BJ (cell line): ENCODE data around the gene TSC22D4. TPM values are rescaled to one million over a fixed set of nuclear protein-coding genes. Genes with fewer than 3 reads are reported as not detected.

Experiments
- CTCF ChIA-PET: fragments of 350-600 bp; formaldehyde crosslinking; extraction: SDS; loops from one replicate; lab custom pipeline; 2021; ENCODE audit warnings: antibody characterized with exemption, inconsistent platforms; lab: Yijun Ruan, JAX
- POLR2A ChIA-PET: fragments of 300-600 bp; sonication (Branson Sonifier 250); formaldehyde crosslinking; extraction: SDS; loops from one replicate; lab custom pipeline; 2021; ENCODE audit warnings: antibody characterized with exemption; lab: Charles Lee
- DNase-seq: peaks from one replicate; pipeline ENCODE4 v3.0.0-alpha.2; 2011; ENCODE audit warnings: low read depth
- H3K27me3 ChIP-seq: 2 replicates; pipeline ENCODE4 v1.6.0; 2011; ENCODE audit warnings: low read length; ENCODE audit not compliant: control insufficient read depth, insufficient read depth
- H3K36me3 ChIP-seq: 2 replicates; pipeline ENCODE4 v1.5.1; 2011; ENCODE audit warnings: low read length; ENCODE audit not compliant: control insufficient read depth, insufficient read depth
- H3K4me3 ChIP-seq: 2 replicates; pipeline ENCODE4 v1.5.1; 2011; ENCODE audit warnings: low read depth, mild to moderate bottlenecking, control low read depth, low read length
- polyA plus RNA-seq: library from polyadenylated mRNA; depleted of rRNA; stranded (reverse); fragments of >200 nt; gene quantifications from 2 replicates; pipeline ENCODE4 v1.2.3, GENCODE V29; 2011
- TF ChIP-seq, protein P1 (sequence below): IDR thresholded peaks from 2 replicates; pipeline ENCODE4 v1.5.1; 2011; ENCODE audit warnings: low read depth, mild to moderate bottlenecking, control low read depth, inconsistent platforms, low read length, moderate library complexity; ENCODE audit not compliant: insufficient read depth

TSC22D4 gene
- polyA plus RNA-seq, 1 experiment, result 20.7 TPM

GRCh38 chr7:100432621-100433275, 46.3 kb downstream of the TSC22D4 start:
- CTCF ChIA-PET, result no interaction called here

GRCh38 chr7:100432053-100432452, 47.0 kb downstream of the TSC22D4 start:
- no peak for DNase-seq
- POLR2A ChIA-PET, result no interaction called here
- H3K27me3 ChIP-seq, result no peaks in the 10 kb centered on the region
- TF ChIP-seq, protein P1, sequence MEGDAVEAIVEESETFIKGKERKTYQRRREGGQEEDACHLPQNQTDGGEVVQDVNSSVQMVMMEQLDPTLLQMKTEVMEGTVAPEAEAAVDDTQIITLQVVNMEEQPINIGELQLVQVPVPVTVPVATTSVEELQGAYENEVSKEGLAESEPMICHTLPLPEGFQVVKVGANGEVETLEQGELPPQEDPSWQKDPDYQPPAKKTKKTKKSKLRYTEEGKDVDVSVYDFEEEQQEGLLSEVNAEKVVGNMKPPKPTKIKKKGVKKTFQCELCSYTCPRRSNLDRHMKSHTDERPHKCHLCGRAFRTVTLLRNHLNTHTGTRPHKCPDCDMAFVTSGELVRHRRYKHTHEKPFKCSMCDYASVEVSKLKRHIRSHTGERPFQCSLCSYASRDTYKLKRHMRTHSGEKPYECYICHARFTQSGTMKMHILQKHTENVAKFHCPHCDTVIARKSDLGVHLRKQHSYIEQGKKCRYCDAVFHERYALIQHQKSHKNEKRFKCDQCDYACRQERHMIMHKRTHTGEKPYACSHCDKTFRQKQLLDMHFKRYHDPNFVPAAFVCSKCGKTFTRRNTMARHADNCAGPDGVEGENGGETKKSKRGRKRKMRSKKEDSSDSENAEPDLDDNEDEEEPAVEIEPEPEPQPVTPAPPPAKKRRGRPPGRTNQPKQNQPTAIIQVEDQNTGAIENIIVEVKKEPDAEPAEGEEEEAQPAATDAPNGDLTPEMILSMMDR, result no peak
- no peak overlapping the region for H3K4me3 ChIP-seq
- CTCF ChIA-PET, result no interaction called here
- peaks cover 19% of the 10 kb centered on the region for H3K36me3 ChIP-seq

More at GRCh38 chr7:100432621-100433275, 46.3 kb downstream of the TSC22D4 start:
- TF ChIP-seq, protein P1, result no peak
- DNase-seq, result no peak
- Histone ChIP-seq H3K4me3 (no peak overlapping the region), H3K27me3 (no peaks in the 10 kb centered on the region), H3K36me3 (peaks cover 19% of the 10 kb centered on the region)
- POLR2A ChIA-PET, result no interaction called here

GRCh38 chr7:100431286-100431735, 47.7 kb downstream of the TSC22D4 start:
- ChIA-PET POLR2A (no interaction called here), CTCF (no interaction called here)
- Histone ChIP-seq H3K36me3 (peaks cover 19% of the 10 kb centered on the region), H3K27me3 (no peaks in the 10 kb centered on the region), H3K4me3 (peak overlapping the region; percentile 84)
- no peak for DNase-seq
- TF ChIP-seq, protein P1, result no peak

GRCh38 chr7:100430493-100431285, 48.3 kb downstream of the TSC22D4 start:
- no peaks in the 10 kb centered on the region for H3K27me3 ChIP-seq
- ChIA-PET POLR2A (no interaction called here), CTCF (no interaction called here)
- H3K4me3 ChIP-seq, result peak overlapping the region; percentile 84
- H3K36me3 ChIP-seq, result peaks cover 19% of the 10 kb centered on the region
- no peak for DNase-seq
- TF ChIP-seq, protein P1, result no peak
